ENCODE results near the gene PTF1A. TPM values are rescaled to one million over a fixed set of nuclear protein-coding genes. Genes with fewer than 3 reads are reported as not detected.

PTF1A gene
- polyA plus RNA-seq, 1 of the 3 experiments (the other 2 are of a cell fraction) = not detected

- Histone ChIP-seq H3K9me3 (no peaks in the 10 kb centered on the region), H3K9ac (no peak overlapping the region), H4K20me1 (ENCODE audit: insufficient read depth) (no peaks in the 10 kb centered on the region), H3F3A (replicated peaks; ENCODE audit: insufficient read depth) (no peaks in the 10 kb centered on the region), H3K4me2 (no peak overlapping the region), H3K36me3 (replicated peaks in 1 of 2; ENCODE audit: control insufficient read depth in 1 of 2, insufficient read depth in 2 of 2, low read length in 1 of 2) (no peaks in the 10 kb centered on the region), H3K27me3 (ENCODE audit: insufficient read depth) (peaks cover 32% of the 10 kb centered on the region), H2AFZ (ENCODE audit: low read depth) (no peak overlapping the region), H3K4me3 (ENCODE audit: low read depth in 2 of 2, low read length in 1 of 2) (no peak overlapping the region), H3K4me1 (ENCODE audit: control insufficient read depth in 1 of 2, insufficient read depth in 2 of 2, low read depth in 1 of 2, low read length in 1 of 2) (no peaks in the 10 kb centered on the region), H3K27ac (ENCODE audit: low read depth in 2 of 2, low read length in 1 of 2) (no peak overlapping the region), H3K79me2 (ENCODE audit: insufficient read depth) (no peaks in the 10 kb centered on the region), H3K9me2 (no peaks in the 10 kb centered on the region)
- no peak for TF ChIP-seq EZH2phosphoT487 (IDR thresholded peaks at IDR 0.05; ENCODE audit: borderline replicate concordance, low read depth)
- no peak for TF ChIP-seq MAX (IDR thresholded peaks at IDR 0.05; ENCODE audit: low read depth)
- no peak for TF ChIP-seq JUND (IDR thresholded peaks at IDR 0.05)
- no peak for TF ChIP-seq CHD2 (IDR thresholded peaks at IDR 0.05; ENCODE audit: low read length, partially characterized antibody)
- TF ChIP-seq FOXM1 (IDR thresholded peaks at IDR 0.05; ENCODE audit: low read depth) = no peak
- no peak for TF ChIP-seq REST (IDR thresholded peaks at IDR 0.05; ENCODE audit: low read depth, low read length)
- TF ChIP-seq, protein P1, sequence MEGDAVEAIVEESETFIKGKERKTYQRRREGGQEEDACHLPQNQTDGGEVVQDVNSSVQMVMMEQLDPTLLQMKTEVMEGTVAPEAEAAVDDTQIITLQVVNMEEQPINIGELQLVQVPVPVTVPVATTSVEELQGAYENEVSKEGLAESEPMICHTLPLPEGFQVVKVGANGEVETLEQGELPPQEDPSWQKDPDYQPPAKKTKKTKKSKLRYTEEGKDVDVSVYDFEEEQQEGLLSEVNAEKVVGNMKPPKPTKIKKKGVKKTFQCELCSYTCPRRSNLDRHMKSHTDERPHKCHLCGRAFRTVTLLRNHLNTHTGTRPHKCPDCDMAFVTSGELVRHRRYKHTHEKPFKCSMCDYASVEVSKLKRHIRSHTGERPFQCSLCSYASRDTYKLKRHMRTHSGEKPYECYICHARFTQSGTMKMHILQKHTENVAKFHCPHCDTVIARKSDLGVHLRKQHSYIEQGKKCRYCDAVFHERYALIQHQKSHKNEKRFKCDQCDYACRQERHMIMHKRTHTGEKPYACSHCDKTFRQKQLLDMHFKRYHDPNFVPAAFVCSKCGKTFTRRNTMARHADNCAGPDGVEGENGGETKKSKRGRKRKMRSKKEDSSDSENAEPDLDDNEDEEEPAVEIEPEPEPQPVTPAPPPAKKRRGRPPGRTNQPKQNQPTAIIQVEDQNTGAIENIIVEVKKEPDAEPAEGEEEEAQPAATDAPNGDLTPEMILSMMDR (IDR thresholded peaks at IDR 0.05) = no peak
- TF ChIP-seq USF1 (IDR thresholded peaks at IDR 0.05; ENCODE audit: borderline replicate concordance, low read depth) = no peak
- no peak for TF ChIP-seq FOSL2 (IDR thresholded peaks at IDR 0.05; ENCODE audit: borderline replicate concordance, low read depth)
- TF ChIP-seq YY1 (IDR thresholded peaks at IDR 0.05; ENCODE audit: low read depth) = no peak
- no peak for TF ChIP-seq TCF12 (IDR thresholded peaks at IDR 0.05)
- DNase-seq = no peak
- WGBS (ENCODE audit: low lambda C conversion rate) = 28% methylated on average over 12 of the region's 12 CpGs
- ChIA-PET POLR2A (no interaction called here), CTCF (interaction anchor here (0.7 to 3.4 kb wide), 2 partner anchors 43 to 1298 kb away, joined by 3 to 11 read pairs; no protein-coding TSS in a partner anchor)
Measured at GRCh38 chr10:23200586-23200985, 8.5 kb downstream of the PTF1A start.
